ENCODE results near the gene CHAT.

GRCh38 chr10:49600781-49601400 lies 12.9 kb upstream of the CHAT start:
- no peak for TF ChIP-seq REST (IDR thresholded peaks at IDR 0.05; ENCODE audit: borderline replicate concordance)
- no peak for TF ChIP-seq EZH2 (IDR thresholded peaks at IDR 0.05; ENCODE audit: borderline replicate concordance, insufficient read depth, low read length, poor library complexity, severe bottlenecking)
- TF ChIP-seq EP300 (conservative IDR thresholded peaks at IDR 0.05; ENCODE audit: poor library complexity, severe bottlenecking) = no peak
- no peak for TF ChIP-seq CTCF (IDR thresholded peaks at IDR 0.05; ENCODE audit: poor library complexity, severe bottlenecking)
- no peak for TF ChIP-seq POLR2AphosphoS5 (IDR thresholded peaks at IDR 0.05)

Measured in neural cell (in vitro differentiated cells).